Esophagus squamous epithelium (tissue), 5 donors: ENCODE data around the gene FAM25C. TPM values are rescaled to one million over a fixed set of nuclear protein-coding genes. Genes with fewer than 3 reads are reported as not detected.
"Not testable (repeated sequence)": the region's sequence is repeated elsewhere in the genome, so short reads cannot be mapped to it uniquely, and the experiment has no call there.

Experiments used
- DNase-seq: peaks from one replicate; lab custom pipeline; 2025; lab: John Stamatoyannopoulos, UW
- H3K27ac ChIP-seq, 4 donors: fragments of 200-600 bp; sonication (generic); one replicate each; pipeline ENCODE4 v1.5.1; 2016 to 2019; ENCODE audit warnings: mild to moderate bottlenecking in 1 of 4
- H3K27me3 ChIP-seq, 4 donors: fragments of 200-600 bp; sonication (generic); 1 replicate in 3 of 4; 2 replicates in 1 of 4; pipeline versions ENCODE4 v1.5.1 to v1.6.0; 2017 to 2021; ENCODE audit warnings: antibody characterized with exemption in 1 of 4
- H3K36me3 ChIP-seq, 3 donors: fragments of 200-600 bp; sonication (generic); one replicate each; pipeline ENCODE4 v1.5.1; 2016 to 2019
- H3K4me1 ChIP-seq, 3 donors: fragments of 200-600 bp; sonication (generic); one replicate each; pipeline ENCODE4 v1.5.1; 2017 to 2019
- H3K4me3 ChIP-seq, 4 donors: fragments of 200-600 bp; sonication (generic); 1 replicate in 3 of 4; 2 replicates in 1 of 4; pipeline ENCODE4 v1.5.1; 2016 to 2019; ENCODE audit warnings: mild to moderate bottlenecking in 2 of 4, moderate library complexity in 1 of 4
- H3K9me3 ChIP-seq, 3 donors: fragments of 200-600 bp; sonication (generic); one replicate each; pipeline ENCODE4 v1.5.1; 2016 to 2019
- POLR2A ChIP-seq, 4 donors: fragments of 450-650 bp; IDR thresholded peaks; one replicate each; pipeline ENCODE4 v1.6.1; 2017; ENCODE audit warnings: antibody characterized with exemption in 4 of 4, mild to moderate bottlenecking in 4 of 4, moderate library complexity in 3 of 4
- WGBS, 2 donors: methylation state at CpG; one replicate each; pipeline ENCODE4 v1.1.5; 2018; 5-methylcytosine and 5-hydroxymethylcytosine counted together
- intact Hi-C: fragments of 100-400 bp; cut with DNase I; formaldehyde crosslinking; loops from one replicate; pipeline ENCODE4 v1.15.0; 2022
- total RNA-seq, 4 donors: library from RNA; depleted of rRNA; stranded (reverse); fragments of >200 nt; gene quantifications; one replicate each; pipeline ENCODE4 v1.1.0, GENCODE V29; 2016
- donor health status: DM: yes; HTN: yes; CAD: no.

Gene FAM25C
- 10 to 100 TPM in 1 of 4 donors, not detected in 3; 39.2 TPM for total RNA-seq

- no CpG with 5 or more reads among the region's 9 CpGs for WGBS, 2 donors
- intact Hi-C loops: not testable (repeated sequence)
These were observed at the start of gene FAM25C for GRCh38 chr10:47999691-48000090. Gene FAM25C (minus strand): TSS chr10:47999791. CDS start chr10:47999765, 26 bp downstream.

DNA sequence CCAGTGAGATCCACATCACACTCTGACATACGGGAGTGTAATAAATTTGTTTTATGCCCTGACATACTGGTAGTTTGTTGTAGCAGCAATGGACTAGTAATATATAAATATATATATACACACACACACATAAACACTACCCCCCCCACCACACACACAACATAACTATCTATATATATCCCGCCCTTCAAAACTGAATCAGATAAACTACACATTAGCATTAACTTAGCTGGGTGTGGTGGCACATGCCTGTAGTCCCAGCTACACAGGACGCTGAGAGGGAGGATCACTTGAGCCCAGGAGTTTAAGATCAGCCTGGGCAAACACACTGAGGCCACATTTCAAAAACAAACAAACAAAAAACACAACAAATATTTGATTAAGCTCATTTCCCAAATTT is 45.0 kb upstream of the FAM25C start:
- H3K36me3 ChIP-seq, H3K27me3 ChIP-seq, DNase-seq, H3K27ac ChIP-seq, H3K4me1 ChIP-seq, intact Hi-C loops, H3K4me3 ChIP-seq, H3K9me3 ChIP-seq: not testable (repeated sequence)
- WGBS, 2 donors: 89% methylated on average over 2 of the region's 3 CpGs; no CpG with 5 or more reads in 1 of the 2 donors

More at GRCh38 chr10:47999691-48000090, at the start of gene FAM25C:
- not testable (repeated sequence) for H3K4me3 ChIP-seq, H3K9me3 ChIP-seq, H3K4me1 ChIP-seq, DNase-seq, H3K27ac ChIP-seq, H3K27me3 ChIP-seq, H3K36me3 ChIP-seq

GRCh38 chr10:48031390-48031789 is 31.8 kb upstream of the FAM25C start:
- 80% methylated on average over 2 of the region's 19 CpGs; no CpG with 5 or more reads in 1 of the 2 donors for WGBS, 2 donors
- H3K4me1 ChIP-seq, DNase-seq, H3K36me3 ChIP-seq, H3K4me3 ChIP-seq, H3K9me3 ChIP-seq, intact Hi-C loops, H3K27me3 ChIP-seq, H3K27ac ChIP-seq: not testable (repeated sequence)

DNA sequence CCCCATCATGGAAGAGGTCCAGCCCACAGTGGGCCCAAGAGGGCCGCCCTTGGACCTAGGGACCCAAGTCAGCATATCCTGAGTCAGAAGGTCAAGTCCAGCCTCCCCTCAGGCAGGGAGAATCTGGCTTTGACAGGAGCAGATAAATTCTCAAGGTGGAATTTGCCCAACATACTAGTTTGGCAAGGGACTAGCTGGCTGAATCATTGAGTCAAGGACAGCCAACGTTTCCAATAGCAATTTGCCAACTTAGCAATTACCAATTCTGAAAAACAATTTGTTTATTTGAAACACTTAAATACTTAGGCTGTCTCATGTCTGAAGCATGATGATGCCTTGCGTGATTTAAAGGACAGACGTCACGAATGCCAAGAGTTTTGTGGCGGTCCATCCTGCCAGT is 2.7 kb upstream of the FAM25C start:
- H3K9me3 ChIP-seq, H3K27me3 ChIP-seq, H3K4me3 ChIP-seq, intact Hi-C loops, H3K4me1 ChIP-seq, H3K27ac ChIP-seq, DNase-seq, H3K36me3 ChIP-seq: not testable (repeated sequence)
- 17 to 22% methylated on average over 1 of the region's 6 CpGs for WGBS, 2 donors

GRCh38 chr10:47994045-47994444 is 5.5 kb downstream of the FAM25C start:
- H3K4me1 ChIP-seq: peaks cover 0 to 11% (median 0%) of the 10 kb centered on the region in 3 donors
- H3K27ac ChIP-seq, H3K4me3 ChIP-seq, DNase-seq, H3K27me3 ChIP-seq, intact Hi-C loops, H3K9me3 ChIP-seq, H3K36me3 ChIP-seq: not testable (repeated sequence)
- no CpG with 5 or more reads among the region's 3 CpGs for WGBS, 2 donors

- H3K36me3 ChIP-seq, DNase-seq, H3K27ac ChIP-seq, H3K27me3 ChIP-seq, H3K9me3 ChIP-seq, H3K4me3 ChIP-seq, intact Hi-C loops, H3K4me1 ChIP-seq: not testable (repeated sequence)
- WGBS, 2 donors: 78 to 85% methylated on average over 3 to 8 of the region's 11 CpGs
These were observed 7.0 kb downstream of the FAM25C start for GRCh38 chr10:47992560-47992959.

DNA sequence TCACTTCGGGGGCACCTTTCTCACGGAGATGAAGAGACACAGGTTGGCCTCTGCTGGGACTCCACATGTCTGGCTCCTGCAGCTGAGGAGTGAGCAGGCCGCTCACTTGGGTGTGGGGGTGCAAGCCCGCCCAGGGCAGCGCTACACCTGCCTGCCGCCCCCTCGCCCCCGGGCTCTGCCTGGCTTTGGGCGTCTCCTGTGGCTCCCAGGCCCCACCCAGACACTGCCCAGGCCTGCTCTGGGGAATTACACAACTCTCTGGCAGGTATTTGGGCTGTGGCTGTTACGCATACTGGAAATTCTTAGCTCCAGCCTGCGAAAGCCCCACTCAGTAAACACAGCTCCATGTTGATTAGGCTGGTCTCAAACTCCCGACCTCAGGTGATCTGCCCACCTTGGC is 7.9 kb downstream of the FAM25C start:
- peak overlapping the region; percentile 29 to 57 (median 40) for H3K4me3 ChIP-seq
- DNase-seq, intact Hi-C loops, H3K9me3 ChIP-seq, H3K36me3 ChIP-seq, H3K27me3 ChIP-seq, H3K4me1 ChIP-seq: not testable (repeated sequence)
- TF ChIP-seq POLR2A (IDR thresholded peaks at IDR 0.05): peak in 1 of 4 donors; percentile 10
- H3K27ac ChIP-seq: peak overlapping the region; percentile 52 to 84 (median 80)
- 40 to 50% methylated on average over 1 to 2 of the region's 12 CpGs for WGBS, 2 donors

GRCh38 chr10:47990097-47990496 is 9.5 kb downstream of the FAM25C start:
- Histone ChIP-seq H3K27ac (peak overlapping the region in 2 of 4 donors; percentile 56 to 67), H3K4me3 (peak overlapping the region in 1 of 4 donors; percentile 23)
- H3K4me1 ChIP-seq, H3K27me3 ChIP-seq, DNase-seq, intact Hi-C loops, H3K36me3 ChIP-seq, H3K9me3 ChIP-seq: not testable (repeated sequence)
- WGBS, 2 donors: no CpG with 5 or more reads among the region's 1 CpG

DNA sequence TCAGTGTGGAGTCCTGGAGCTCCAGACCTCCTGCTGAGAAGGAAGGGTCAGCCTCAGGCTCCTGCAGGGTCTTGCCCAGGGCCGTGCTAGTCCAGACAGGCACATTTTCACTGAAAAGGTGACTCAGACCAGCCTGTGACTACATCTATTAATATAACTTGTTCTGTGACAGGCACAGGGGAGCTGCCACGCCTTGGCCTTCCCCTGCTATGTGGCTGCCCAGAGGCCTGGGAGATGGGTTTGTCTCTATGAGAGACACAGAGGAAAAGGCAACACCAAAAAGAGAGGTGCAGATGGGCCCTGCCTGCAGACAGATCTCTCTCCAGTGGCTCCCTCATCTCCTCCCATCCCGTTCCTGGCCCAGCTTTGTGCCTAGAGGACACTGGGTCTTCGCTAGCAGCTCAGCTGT is 10.0 kb downstream of the FAM25C start:
- H3K27me3 ChIP-seq, H3K36me3 ChIP-seq, intact Hi-C loops, H3K9me3 ChIP-seq, DNase-seq, H3K4me1 ChIP-seq: not testable (repeated sequence)
- Histone ChIP-seq H3K4me3 (peak overlapping the region in 1 of 4 donors; percentile 36), H3K27ac (peak overlapping the region in 2 of 4 donors; percentile 76 to 83)
- WGBS, 2 donors: no CpG with 5 or more reads among the region's 4 CpGs

- H3K36me3 ChIP-seq, DNase-seq, H3K27me3 ChIP-seq, H3K9me3 ChIP-seq, H3K4me1 ChIP-seq, intact Hi-C loops: not testable (repeated sequence)
- H3K4me3 ChIP-seq: peak overlapping the region in 1 of 4 donors; percentile 36
- WGBS, 2 donors: 50 to 80% methylated on average over 1 to 4 of the region's 16 CpGs
- H3K27ac ChIP-seq: peak overlapping the region in 2 of 4 donors; percentile 76 to 83
These were observed 10.7 kb downstream of the FAM25C start for GRCh38 chr10:47988718-47989541.

- H3K4me1 ChIP-seq, intact Hi-C loops, DNase-seq, H3K4me3 ChIP-seq, H3K36me3 ChIP-seq, H3K9me3 ChIP-seq, H3K27me3 ChIP-seq: not testable (repeated sequence)
- H3K27ac ChIP-seq: peak overlapping the region in 1 of 4 donors; percentile 83
- no CpG with 5 or more reads among the region's 6 CpGs for WGBS, 2 donors
These were observed 11.6 kb downstream of the FAM25C start for GRCh38 chr10:47987952-47988351.

DNA sequence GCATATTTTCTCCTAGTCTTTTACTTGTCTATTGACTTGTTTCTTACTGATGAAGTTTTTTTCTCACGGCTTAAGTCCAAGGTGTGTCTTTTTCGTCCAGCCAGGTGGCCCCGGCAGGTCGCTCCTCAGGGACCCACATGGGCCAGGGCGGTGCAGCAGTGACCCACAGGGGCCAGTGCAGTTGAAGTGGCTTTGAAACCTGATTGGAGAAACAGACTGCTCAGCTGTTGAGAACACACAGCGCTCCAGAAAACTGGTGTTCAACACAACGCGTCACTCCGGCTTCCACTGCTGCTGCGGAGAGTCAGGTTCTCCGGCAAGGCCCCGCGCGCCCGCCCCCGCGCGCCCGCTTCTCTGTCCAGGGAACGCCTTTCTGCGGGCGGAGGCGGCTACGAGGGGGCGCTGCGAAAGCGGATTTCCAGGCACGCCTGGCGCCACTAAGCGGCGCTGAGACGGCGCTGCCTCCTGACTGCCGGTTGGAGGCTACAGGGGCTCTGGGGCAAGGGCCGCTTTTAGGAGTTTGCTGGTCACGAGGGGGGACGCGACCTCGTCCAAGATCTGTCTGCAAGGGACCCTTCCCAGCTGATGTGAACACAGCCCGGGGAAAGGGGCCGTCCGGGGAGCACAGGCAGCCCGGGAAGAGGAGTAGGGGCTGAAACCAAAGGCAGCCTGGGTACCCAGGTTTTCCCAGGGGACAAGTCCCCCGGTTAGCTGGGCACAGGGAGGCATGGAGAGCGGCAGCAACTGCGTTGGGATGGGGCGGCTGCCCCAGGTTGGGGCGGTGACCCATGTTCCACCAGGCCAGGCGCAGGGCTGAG is 13.0 kb downstream of the FAM25C start:
- H3K36me3 ChIP-seq, H3K27me3 ChIP-seq, DNase-seq, H3K9me3 ChIP-seq, H3K4me1 ChIP-seq, intact Hi-C loops: not testable (repeated sequence)
- Histone ChIP-seq H3K4me3 (peak overlapping the region in 2 of 4 donors; percentile 18 to 45), H3K27ac (peak overlapping the region in 1 of 4 donors; percentile 63)
- 0 to 17% methylated on average over 1 to 5 of the region's 49 CpGs for WGBS, 2 donors
